Stomach (tissue), 9 donors: ENCODE results near the gene PRICKLE1. TPM values are rescaled to one million over a fixed set of nuclear protein-coding genes. Genes with fewer than 3 reads are reported as not detected.

Source experiments
- DNase-seq, 2 donors: peaks; one replicate each; pipeline versions ENCODE4 v3.0.0 to v3.0.0-alpha.2; 2013 to 2019
- H3K27ac ChIP-seq, 5 donors: fragments of 200-600 bp in 4 of 5; sonication (generic) in 4 of 5; one replicate each; pipeline ENCODE4 v1.5.1; 2013 to 2019; ENCODE audit warnings: mild to moderate bottlenecking in 1 of 5, moderate library complexity in 1 of 5
- H3K27me3 ChIP-seq, 3 donors: fragments of 200-600 bp; sonication (generic); one replicate each; pipeline ENCODE4 v1.5.1; 2017 to 2019; ENCODE audit warnings: mixed run types in 1 of 3
- H3K36me3 ChIP-seq, 4 donors: fragments of 200-600 bp; sonication (generic); 1 replicate in 3 of 4; 2 replicates in 1 of 4; pipeline ENCODE4 v1.5.1; 2016 to 2019
- H3K4me1 ChIP-seq, 4 donors: fragments of 200-600 bp; sonication (generic); one replicate each; pipeline ENCODE4 v1.5.1; 2016 to 2019
- H3K4me3 ChIP-seq, 4 donors: fragments of 200-600 bp; sonication (generic) in 3 of 4; one replicate each; pipeline ENCODE4 v1.5.1; 2016 to 2019; ENCODE audit warnings: mild to moderate bottlenecking in 1 of 4
- H3K9me3 ChIP-seq, 4 donors: fragments of 200-600 bp; sonication (generic); one replicate each; pipeline ENCODE4 v1.5.1; 2016 to 2019
- EP300 ChIP-seq: sonication (generic); formaldehyde crosslinking; IDR thresholded peaks from one replicate; pipeline ENCODE4 v1.6.1; 2017; ENCODE audit warnings: antibody characterized with exemption
- POLR2A ChIP-seq, 4 donors: fragments of 450-650 bp; IDR thresholded peaks; one replicate each; pipeline ENCODE4 v1.6.1; 2016; ENCODE audit warnings: antibody characterized with exemption in 4 of 4, control low read depth in 2 of 4, mild to moderate bottlenecking in 1 of 4, moderate library complexity in 1 of 4
- POLR2AphosphoS5 ChIP-seq, 3 donors: sonication (generic); formaldehyde crosslinking; IDR thresholded peaks; one replicate each; pipeline ENCODE4 v1.6.1; 2016; ENCODE audit warnings: antibody characterized with exemption in 3 of 3
- WGBS, 5 donors: extraction: QIAGEN DNeasy Blood & Tissue Kit in 3 of 5; methylation state at CpG; one replicate each; pipeline versions ENCODE4 v1.1.5 to v1.1.7; 2013 to 2018; 5-methylcytosine and 5-hydroxymethylcytosine counted together
- intact Hi-C: fragments of 100-400 bp; cut with DNase I; formaldehyde crosslinking; loops from one replicate; pipeline ENCODE4 v1.15.1; 2023; ENCODE audit warnings: low total_unique reads
- polyA plus RNA-seq, 3 donors: library from polyadenylated mRNA; stranded (reverse); fragments of 200-250 nt; gene quantifications; one replicate each; pipeline ENCODE4 v1.2.3, GENCODE V29; 2013
- total RNA-seq, 5 donors: library from RNA; depleted of rRNA; stranded (reverse); fragments of >200 nt; gene quantifications; one replicate each; pipeline versions ENCODE4 v1.1.0 to v1.2.3, GENCODE V29; 2014 to 2016
- TF ChIP-seq, protein P1 (sequence below), 7 experiments: fragments of 450-650 bp in 4 of 7; fragments of 200-600 bp in 3 of 7; sonication (generic) in 3 of 7; IDR thresholded peaks; one replicate each; pipeline ENCODE4 v1.5.1; 2016 to 2019; ENCODE audit warnings: antibody characterized with exemption in 7 of 7, control low read depth in 2 of 7, mild to moderate bottlenecking in 1 of 7
- donor health status: healthy with polysubstance abuse.
- donor health status: Bipolar disorder and iron deficiency.
- donor health status: healthy.

The PRICKLE1 gene
- total and polyA plus RNA-seq, 8 donors, result 0.80 to 15.1 (median 2.9) TPM

DNA sequence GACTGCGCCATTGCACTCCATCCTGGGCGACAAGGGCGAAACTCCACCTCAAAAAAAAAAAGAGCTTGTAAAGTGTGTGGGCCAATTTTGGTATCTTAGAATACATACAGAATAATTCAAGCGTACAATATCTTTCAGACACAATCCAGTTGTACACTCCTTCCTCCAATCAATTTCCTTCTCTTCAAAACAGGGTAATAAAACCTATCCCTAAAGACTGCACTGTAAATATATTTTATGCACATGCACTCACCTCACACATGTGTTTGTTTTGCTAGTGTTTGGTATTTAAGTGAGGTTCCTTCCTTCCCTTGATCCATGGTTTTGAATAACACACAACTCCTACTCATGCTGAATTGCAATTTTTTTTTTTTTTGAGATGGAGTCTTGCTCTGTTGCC, 125.9 kb downstream of the PRICKLE1 start:
- no peak for DNase-seq
- H3K36me3 ChIP-seq, result peaks cover 8 to 68% (median 60%) of the 10 kb centered on the region in 4 donors
- no peaks in the 10 kb centered on the region for H3K9me3 ChIP-seq
- H3K4me1 ChIP-seq, result peaks cover 0 to 4% (median 1%) of the 10 kb centered on the region in 4 donors
- H3K27me3 ChIP-seq, result no peaks in the 10 kb centered on the region
- no peak for TF ChIP-seq POLR2A (IDR thresholded peaks at IDR 0.05)
- TF ChIP-seq EP300, result no peak
- TF ChIP-seq POLR2AphosphoS5 (IDR thresholded peaks at IDR 0.05), result no peak
- TF ChIP-seq, protein P1, sequence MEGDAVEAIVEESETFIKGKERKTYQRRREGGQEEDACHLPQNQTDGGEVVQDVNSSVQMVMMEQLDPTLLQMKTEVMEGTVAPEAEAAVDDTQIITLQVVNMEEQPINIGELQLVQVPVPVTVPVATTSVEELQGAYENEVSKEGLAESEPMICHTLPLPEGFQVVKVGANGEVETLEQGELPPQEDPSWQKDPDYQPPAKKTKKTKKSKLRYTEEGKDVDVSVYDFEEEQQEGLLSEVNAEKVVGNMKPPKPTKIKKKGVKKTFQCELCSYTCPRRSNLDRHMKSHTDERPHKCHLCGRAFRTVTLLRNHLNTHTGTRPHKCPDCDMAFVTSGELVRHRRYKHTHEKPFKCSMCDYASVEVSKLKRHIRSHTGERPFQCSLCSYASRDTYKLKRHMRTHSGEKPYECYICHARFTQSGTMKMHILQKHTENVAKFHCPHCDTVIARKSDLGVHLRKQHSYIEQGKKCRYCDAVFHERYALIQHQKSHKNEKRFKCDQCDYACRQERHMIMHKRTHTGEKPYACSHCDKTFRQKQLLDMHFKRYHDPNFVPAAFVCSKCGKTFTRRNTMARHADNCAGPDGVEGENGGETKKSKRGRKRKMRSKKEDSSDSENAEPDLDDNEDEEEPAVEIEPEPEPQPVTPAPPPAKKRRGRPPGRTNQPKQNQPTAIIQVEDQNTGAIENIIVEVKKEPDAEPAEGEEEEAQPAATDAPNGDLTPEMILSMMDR (IDR thresholded peaks at IDR 0.05), result no peak
- intact Hi-C loops, result no loop called here
- H3K4me3 ChIP-seq, result no peak overlapping the region
- 94 to 99% (median 98%) methylated on average over 4 of the region's 4 CpGs for WGBS, 5 donors
- no peak overlapping the region for H3K27ac ChIP-seq

DNA sequence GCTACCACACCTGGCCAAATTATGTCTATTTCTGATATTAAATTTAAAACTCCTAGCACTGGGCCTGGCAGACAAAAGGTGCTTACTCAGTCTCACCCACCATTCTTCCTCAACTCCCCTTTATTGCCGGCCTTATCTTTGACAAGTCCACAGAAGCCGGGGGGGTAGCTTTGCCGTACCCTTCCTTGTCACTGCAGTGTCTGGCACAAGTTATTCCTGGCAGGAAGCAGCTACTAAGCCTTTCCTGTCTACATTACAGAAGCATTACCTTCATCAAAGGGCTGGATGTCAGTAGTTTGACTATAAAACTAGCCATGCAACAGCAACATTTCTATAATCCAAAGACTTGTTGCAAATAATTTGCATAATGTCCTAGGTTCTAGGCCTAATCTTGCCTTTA, 127.1 kb downstream of the PRICKLE1 start:
- Histone ChIP-seq H3K4me1 (no peaks in the 10 kb centered on the region), H3K36me3 (peaks cover 8 to 75% (median 63%) of the 10 kb centered on the region in 4 donors), H3K4me3 (no peak overlapping the region), H3K9me3 (no peaks in the 10 kb centered on the region), H3K27ac (no peak overlapping the region), H3K27me3 (no peaks in the 10 kb centered on the region)
- no peak for TF ChIP-seq POLR2AphosphoS5 (IDR thresholded peaks at IDR 0.05)
- TF ChIP-seq, protein P1 (IDR thresholded peaks at IDR 0.05), result no peak
- TF ChIP-seq POLR2A (IDR thresholded peaks at IDR 0.05), result no peak
- no peak for TF ChIP-seq EP300
- DNase-seq, result no peak
- intact Hi-C loops, result no loop called here
- 42 to 69% (median 59%) methylated on average over 3 of the region's 3 CpGs for WGBS, 5 donors

DNA sequence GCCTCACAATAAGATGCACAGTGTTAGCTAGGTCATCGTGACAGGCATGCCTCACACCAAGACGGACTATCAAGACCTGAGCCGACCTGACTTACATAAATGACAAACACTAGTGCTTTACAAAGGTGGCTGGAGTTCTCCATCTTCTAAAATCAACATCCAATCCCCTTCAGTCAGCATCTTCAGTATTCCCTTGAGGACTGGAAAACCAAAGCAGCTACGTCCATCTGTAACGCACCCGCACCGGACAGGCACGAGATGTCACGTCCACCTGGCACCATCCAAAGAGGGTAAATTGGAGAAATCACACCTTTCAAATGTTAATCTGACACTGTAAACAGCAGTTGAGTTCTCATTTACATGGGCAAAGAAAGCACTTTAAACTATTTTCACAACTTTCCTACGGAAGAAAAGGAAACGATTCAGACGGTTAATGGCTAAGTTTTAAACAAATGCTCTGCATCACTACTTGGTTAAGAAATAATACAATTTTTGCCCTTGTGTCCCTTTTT, 130.2 kb downstream of the PRICKLE1 start:
- no peaks in the 10 kb centered on the region for H3K9me3 ChIP-seq
- WGBS, 5 donors, result 88 to 93% (median 91%) methylated on average over 12 of the region's 12 CpGs
- H3K4me3 ChIP-seq, result no peak overlapping the region
- no peak for DNase-seq
- TF ChIP-seq, protein P1 (IDR thresholded peaks at IDR 0.05), result no peak
- TF ChIP-seq EP300 (no peak), POLR2AphosphoS5 (IDR thresholded peaks at IDR 0.05) (no peak), POLR2A (IDR thresholded peaks at IDR 0.05) (no peak)
- H3K27me3 ChIP-seq, result no peaks in the 10 kb centered on the region
- no peak overlapping the region for H3K27ac ChIP-seq
- no peaks in the 10 kb centered on the region for H3K4me1 ChIP-seq
- peaks cover 3 to 52% (median 44%) of the 10 kb centered on the region in 4 donors for H3K36me3 ChIP-seq
- intact Hi-C loops, result no loop called here

DNA sequence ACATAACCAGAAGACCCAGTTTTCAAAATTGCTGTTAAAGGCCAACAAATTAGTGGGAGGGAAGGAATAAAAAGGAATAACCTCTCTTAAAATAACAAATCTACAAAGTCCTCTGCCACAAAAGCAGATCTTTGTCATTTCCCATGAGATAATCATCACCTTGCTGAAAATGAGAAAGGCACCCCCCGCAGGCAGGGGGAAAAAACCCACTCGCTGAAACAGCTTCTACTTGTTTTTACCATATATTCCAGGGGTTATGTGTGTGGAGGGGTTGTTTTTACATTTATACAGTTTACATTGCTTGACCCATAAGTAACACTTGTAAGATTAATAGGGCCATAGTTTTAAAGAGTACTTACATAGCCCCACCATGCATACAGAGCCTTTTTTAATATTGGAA, 131.0 kb downstream of the PRICKLE1 start:
- TF ChIP-seq, protein P1 (IDR thresholded peaks at IDR 0.05), result no peak
- TF ChIP-seq POLR2A (IDR thresholded peaks at IDR 0.05) (no peak), POLR2AphosphoS5 (IDR thresholded peaks at IDR 0.05) (no peak), EP300 (no peak)
- H3K27ac ChIP-seq, result no peak overlapping the region
- 82 to 100% (median 91%) methylated on average over 2 of the region's 2 CpGs for WGBS, 5 donors
- H3K4me1 ChIP-seq, result no peaks in the 10 kb centered on the region
- DNase-seq, result no peak
- H3K4me3 ChIP-seq, result no peak overlapping the region
- H3K36me3 ChIP-seq, result peaks cover 0 to 44% (median 36%) of the 10 kb centered on the region in 4 donors
- intact Hi-C loops, result no loop called here
- H3K27me3 ChIP-seq, result no peaks in the 10 kb centered on the region
- H3K9me3 ChIP-seq, result no peaks in the 10 kb centered on the region
